ENCODE results near the gene LXN. TPM values are rescaled to one million over a fixed set of nuclear protein-coding genes. Genes with fewer than 3 reads are reported as not detected.

The LXN gene
- total and polyA plus RNA-seq, 2 of the 4 experiments (the other 2 are of a cell fraction): 93.6 to 155 TPM

- H3K4ac ChIP-seq (ENCODE audit: low read depth, low read length): peak overlapping the region; percentile 80
- H4K91ac ChIP-seq (ENCODE audit: insufficient read depth, low read depth, low read length): peak overlapping the region; percentile 81
- WGBS, 2 experiments (ENCODE audit: extremely low coverage in 2 of 2, insufficient read length in 1 of 2): 88% methylated on average over 2 of the region's 9 CpGs; no CpG with 5 or more reads in 1 of the 2 experiments
- ChIA-PET CTCF (interaction anchor here (0.6 to 1.0 kb wide), 3 partner anchors 15 to 76 kb away, joined by 3 read pairs; no protein-coding TSS in a partner anchor), POLR2A (ENCODE audit: unreplicated experiment) (no interaction called here)
- dilution Hi-C loops (cut with HindIII; ENCODE audit: low sequenced_read_pairs, unreplicated experiment) (no loop called here), intact Hi-C loops (cut with micrococcal nuclease) (no loop called here), in situ Hi-C loops (cut with MboI; ENCODE audit: low sequenced_read_pairs) (loop anchor here (25.0 kb wide), 1 partner anchor 1551 kb away; the partner anchor contains the start of gene CCNL1)
- H3K36me3 ChIP-seq (ENCODE audit: control insufficient read depth, insufficient read depth, low read length): 0 out of 2 replicates have a peak, but pooled peaks cover 2% of the 10 kb centered on the region
- BruUV-seq (replicated peaks): no TSS peak
- peak overlapping the region; percentile 71 for H2BK20ac ChIP-seq (ENCODE audit: low read depth, low read length)
- H3K56ac ChIP-seq (ENCODE audit: extremely low read depth, insufficient read depth, low read length): no peak overlapping the region
- H2AK5ac ChIP-seq (ENCODE audit: low read depth, low read length): peak overlapping the region; percentile 94
- H2AFZ ChIP-seq (replicated peaks; ENCODE audit: low read length, poor library complexity): no peak overlapping the region
- H2BK15ac ChIP-seq (ENCODE audit: low read depth, low read length): peak overlapping the region; percentile 37; the same call in 2 of the 3 replicates
- H3K27me3 ChIP-seq (ENCODE audit: control insufficient read depth, insufficient read depth, low read length): no peaks in the 10 kb centered on the region
- H3K79me1 ChIP-seq (ENCODE audit: low read depth in 1 of 2, low read length in 2 of 2): peaks cover 8 to 25% of the 10 kb centered on the region in 2 experiments
- peak overlapping the region; percentile 67 for H2BK120ac ChIP-seq (ENCODE audit: low read depth, low read length)
- no peak overlapping the region for H2AK9ac ChIP-seq (replicated peaks; ENCODE audit: low read depth, low read length, poor library complexity)
- peaks cover 31% of the 10 kb centered on the region for H3K9me1 ChIP-seq (ENCODE audit: insufficient read depth, low read length)
- peak overlapping the region; percentile 82 for H2BK5ac ChIP-seq (ENCODE audit: low read depth, low read length, poor library complexity, severe bottlenecking)
- peak overlapping the region; percentile 66 for H4K5ac ChIP-seq (ENCODE audit: low read depth, low read length)
- H4K20me1 ChIP-seq (ENCODE audit: insufficient read depth, low read length): no peaks in the 10 kb centered on the region
- peak; percentile 34; the same call in 1 of the 2 replicates for TF ChIP-seq BHLHE40 (IDR thresholded peaks at IDR 0.05; ENCODE audit: low read depth, low read length)
- TF ChIP-seq CEBPB (IDR thresholded peaks at IDR 0.05; ENCODE audit: low read depth, low read length): no peak
- H3K4me3 ChIP-seq (ENCODE audit: insufficient read depth, low read depth, low read length): no peak overlapping the region
- H3K4me1 ChIP-seq (ENCODE audit: control insufficient read depth, insufficient read depth, low read length): peaks cover 30% of the 10 kb centered on the region
- H3K27ac ChIP-seq (ENCODE audit: insufficient read depth, low read length): peak overlapping the region; percentile 44
- no peak overlapping the region for H3K9ac ChIP-seq (ENCODE audit: low read depth, low read length)
- peak overlapping the region; percentile 12 to 70; a peak in 3 of 4 replicates for H4K8ac ChIP-seq (ENCODE audit: low read depth in 2 of 2, low read length in 2 of 2)
- ATAC-seq (ENCODE audit: low read depth): no peak
- DNase-seq: no peak
- H3K23ac ChIP-seq (ENCODE audit: low read depth, low read length): 0 out of 2 replicates have a peak overlapping the region, but pooled peaks have one; percentile 27
- no peaks in the 10 kb centered on the region for H3K9me3 ChIP-seq (ENCODE audit: control insufficient read depth, insufficient read depth, low read length)
- H3K4me2 ChIP-seq (ENCODE audit: low read depth, low read length): no peak overlapping the region
- peak overlapping the region; percentile 94 for H3K18ac ChIP-seq (ENCODE audit: low read depth, low read length)
- 0 out of 2 replicates have a peak overlapping the region, but pooled peaks have one; percentile 42 for H3K14ac ChIP-seq (replicated peaks; ENCODE audit: low read depth, low read length)
These were observed 40.6 kb upstream of the LXN start for GRCh38 chr3:158713094-158713499.

Data from IMR-90 (cell line).